ENCODE data around the gene ZNF835. TPM values are rescaled to one million over a fixed set of nuclear protein-coding genes. Genes with fewer than 3 reads are reported as not detected.

The ZNF835 gene
- total and polyA plus RNA-seq, 2 experiments from 2014 or later, result 0.32 to 1.7 TPM

GRCh38 chr19:56654151-56654550, 17.4 kb downstream of the ZNF835 start (continued):
- TF ChIP-seq REST (IDR thresholded peaks at IDR 0.05; ENCODE audit: unreplicated experiment) (no peak), ZNF114 (CRISPR knock-in tag; IDR thresholded peaks at IDR 0.05) (no peak), NANOG (IDR thresholded peaks at IDR 0.05; ENCODE audit: borderline replicate concordance) (no peak), STAT1 (IDR thresholded peaks at IDR 0.05; ENCODE audit: unreplicated experiment) (no peak), ZNF331 (CRISPR knock-in tag; IDR thresholded peaks at IDR 0.05; ENCODE audit: low read depth) (no peak), ETS1 (IDR thresholded peaks at IDR 0.05) (no peak), JUNB (IDR thresholded peaks at IDR 0.05; ENCODE audit: unreplicated experiment) (no peak)

GRCh38 chr19:56643460-56643955, 28.0 kb downstream of the ZNF835 start:
- no peaks in the 10 kb centered on the region for H3F3A ChIP-seq (replicated peaks; ENCODE audit: low read depth)
- H3K27me3 ChIP-seq (ENCODE audit: insufficient read depth), result no peaks in the 10 kb centered on the region
- H3K4me2 ChIP-seq, result no peak overlapping the region
- H3K36me3 ChIP-seq (ENCODE audit: insufficient read depth), result no peaks in the 10 kb centered on the region; the same call in 1 of the 2 replicates
- H3K4me1 ChIP-seq (ENCODE audit: insufficient read depth), result no peaks in the 10 kb centered on the region
- H3K36me3 Mint-ChIP-seq (ENCODE audit: low read depth), result peaks cover 49% of the 10 kb centered on the region
- no peak overlapping the region for H3K27ac ChIP-seq (ENCODE audit: low read depth)
- H3K79me2 ChIP-seq (replicated peaks; ENCODE audit: insufficient read depth), result no peaks in the 10 kb centered on the region
- no peak overlapping the region for H2AFZ ChIP-seq
- H3K27ac Mint-ChIP-seq, result no peak overlapping the region
- peaks cover 6% of the 10 kb centered on the region for H3K27me3 Mint-ChIP-seq (ENCODE audit: insufficient read depth, low read depth, poor library complexity)
- H3K4me3 Mint-ChIP-seq, result no peak overlapping the region
- TF ChIP-seq CREB1 (CRISPR knock-in tag; IDR thresholded peaks at IDR 0.05; ENCODE audit: low read depth), result no peak
- no peak for TF ChIP-seq STAT1 (IDR thresholded peaks at IDR 0.05; ENCODE audit: unreplicated experiment)
- TF ChIP-seq ZNF114 (CRISPR knock-in tag; IDR thresholded peaks at IDR 0.05), result no peak
- TF ChIP-seq CTCF (conservative IDR thresholded peaks at IDR 0.05; ENCODE audit: low read depth in 2 of 2), result no peak
- no peak for TF ChIP-seq EZH2 (IDR thresholded peaks at IDR 0.05; ENCODE audit: low read depth, unreplicated experiment)
- TF ChIP-seq JUNB (IDR thresholded peaks at IDR 0.05; ENCODE audit: unreplicated experiment), result no peak
- no peak for TF ChIP-seq EZH2phosphoT487 (IDR thresholded peaks at IDR 0.05; ENCODE audit: unreplicated experiment)
- TF ChIP-seq ETS1 (IDR thresholded peaks at IDR 0.05), result no peak
- TF ChIP-seq ZNF331 (CRISPR knock-in tag; IDR thresholded peaks at IDR 0.05; ENCODE audit: low read depth), result no peak
- no peak for TF ChIP-seq POLR2AphosphoS5 (IDR thresholded peaks at IDR 0.05; ENCODE audit: low read depth)
- no peak for TF ChIP-seq NANOG (IDR thresholded peaks at IDR 0.05; ENCODE audit: borderline replicate concordance)
- DNase-seq (ENCODE audit: low spot score) (no peak), ATAC-seq (no peak)
- no peaks in the 10 kb centered on the region for H3K4me1 Mint-ChIP-seq
- H4K20me1 ChIP-seq (replicated peaks; ENCODE audit: insufficient read depth), result no peaks in the 10 kb centered on the region
- H3K9me2 ChIP-seq (ENCODE audit: insufficient read depth), result no peaks in the 10 kb centered on the region
- H3K4me3 ChIP-seq, result no peak overlapping the region
- H3K9me3 Mint-ChIP-seq, result peaks cover 93% of the 10 kb centered on the region
